Endodermal cell (in vitro differentiated cells): ENCODE measurements around the gene CYP1A1. TPM values are rescaled to one million over a fixed set of nuclear protein-coding genes. Genes with fewer than 3 reads are reported as not detected.

Experiments used
- DNase-seq: peaks from one replicate; pipeline ENCODE4 v3.0.0-alpha.2; 2017
- H3K27ac ChIP-seq: 2 replicates; pipeline ENCODE4 v1.5.1; 2013; ENCODE audit warnings: mild to moderate bottlenecking, low read depth, low read length, moderate library complexity
- H3K27me3 ChIP-seq: 2 replicates; pipeline ENCODE4 v1.6.1; 2013; ENCODE audit warnings: mild to moderate bottlenecking, low read length, moderate library complexity; ENCODE audit not compliant: insufficient read depth, control insufficient read depth, poor library complexity, severe bottlenecking
- H3K36me3 ChIP-seq: 2 replicates; pipeline ENCODE4 v1.7.0; 2013; ENCODE audit warnings: mild to moderate bottlenecking, low read length, moderate library complexity; ENCODE audit not compliant: control insufficient read depth, insufficient read depth
- H3K4me1 ChIP-seq: one replicate; pipeline ENCODE4 v1.7.0; 2013; ENCODE audit warnings: low read length; ENCODE audit not compliant: control insufficient read depth, insufficient read depth
- H3K4me3 ChIP-seq: 2 replicates; pipeline ENCODE4 v1.5.1; 2013; ENCODE audit warnings: mild to moderate bottlenecking, low read length, moderate library complexity
- H3K9ac ChIP-seq: 2 replicates; pipeline ENCODE4 v1.6.1; 2013; ENCODE audit warnings: mild to moderate bottlenecking, low read length, moderate library complexity; ENCODE audit not compliant: poor library complexity, severe bottlenecking; ENCODE audit errors: extremely low read depth
- H3K9me3 ChIP-seq: 2 replicates; pipeline ENCODE4 v1.6.1; 2013; ENCODE audit warnings: mild to moderate bottlenecking, low read length, moderate library complexity; ENCODE audit not compliant: control insufficient read depth
- H3K27ac Mint-ChIP-seq: 2 replicates; pipeline ENCODE4 v1.8.0; 2020; ENCODE audit warnings: mixed read lengths
- H3K27me3 Mint-ChIP-seq: 2 replicates; pipeline ENCODE4 v1.8.0; 2021; ENCODE audit warnings: mild to moderate bottlenecking, mixed read lengths; ENCODE audit not compliant: insufficient read depth
- H3K36me3 Mint-ChIP-seq: 2 replicates; pipeline ENCODE4 v1.8.0; 2020; ENCODE audit warnings: low read depth, mixed read lengths
- H3K4me1 Mint-ChIP-seq: 2 replicates; pipeline ENCODE4 v1.8.0; 2020; ENCODE audit warnings: mixed read lengths
- H3K4me3 Mint-ChIP-seq: 2 replicates; pipeline ENCODE4 v1.8.0; 2020; ENCODE audit warnings: mild to moderate bottlenecking, moderate library complexity, mixed read lengths
- H3K9me3 Mint-ChIP-seq: 2 replicates; pipeline ENCODE4 v1.8.0; 2020; ENCODE audit warnings: mild to moderate bottlenecking, mixed read lengths
- CTCF ChIP-seq: fragments of 200-600 bp; sonication (generic); conservative IDR thresholded peaks from 2 replicates; pipeline ENCODE4 v1.5.0; 2021; ENCODE audit warnings: antibody characterized with exemption, mild to moderate bottlenecking
- WGBS, 2 experiments: methylation state at CpG; one replicate each; pipeline versions ENCODE4 v1.1.5 to v1.1.7; 2013; ENCODE audit warnings: missing lambda C conversion rate in 2 of 2, mixed read lengths in 1 of 2; ENCODE audit not compliant: insufficient coverage in 1 of 2, insufficient read length in 1 of 2; 5-methylcytosine and 5-hydroxymethylcytosine counted together
- total RNA-seq, 2 donors: library from RNA; stranded (reverse); fragmentation: NEBNext Ultra II Directional in 1 of 2; extraction: Animal tissue kit (Norgen Biotek cat#: 25700) in 1 of 2; gene quantifications; 2 replicates in 1 of 2; 3 replicates in 1 of 2; pipeline ENCODE4 v1.2.1, GENCODE V29; 2021

CYP1A1 gene
- total RNA-seq, 2 donors from 2014 or later: not detected

- Histone ChIP-seq H3K27ac (no peak overlapping the region), H3K4me3 (peak overlapping the region; percentile 93)
- WGBS, 2 experiments: 40 to 67% methylated on average over 1 to 2 of the region's 2 CpGs
Measured at GRCh38 chr15:74696808-74697207, 28.5 kb downstream of the CYP1A1 start.

GRCh38 chr15:74696398-74696729 lies 29.0 kb downstream of the CYP1A1 start:
- WGBS, 2 experiments: 12 to 29% methylated on average over 5 to 10 of the region's 10 CpGs
- Mint-ChIP-seq H3K9me3 (no peaks in the 10 kb centered on the region), H3K4me1 (peaks cover 8% of the 10 kb centered on the region), H3K36me3 (no peaks in the 10 kb centered on the region), H3K4me3 (peak overlapping the region; percentile 98), H3K27me3 (peaks cover 29% of the 10 kb centered on the region), H3K27ac (peak overlapping the region; percentile 100)
- Histone ChIP-seq H3K4me3 (peak overlapping the region; percentile 93), H3K27me3 (peaks cover 30% of the 10 kb centered on the region), H3K27ac (no peak overlapping the region), H3K9me3 (no peaks in the 10 kb centered on the region), H3K36me3 (no peaks in the 10 kb centered on the region), H3K9ac (peak overlapping the region; percentile 90), H3K4me1 (no peaks in the 10 kb centered on the region)
- DNase-seq: no peak
- TF ChIP-seq CTCF: no peak

More at GRCh38 chr15:74696808-74697207, 28.5 kb downstream of the CYP1A1 start:
- no peaks in the 10 kb centered on the region for H3K36me3 Mint-ChIP-seq
- DNase-seq: no peak
- Histone ChIP-seq H3K9me3 (no peaks in the 10 kb centered on the region), H3K36me3 (no peaks in the 10 kb centered on the region), H3K27me3 (peaks cover 34% of the 10 kb centered on the region), H3K9ac (no peak overlapping the region), H3K4me1 (no peaks in the 10 kb centered on the region)
- TF ChIP-seq CTCF: no peak
- H3K4me3 Mint-ChIP-seq: peak overlapping the region; percentile 98
- H3K9me3 Mint-ChIP-seq: no peaks in the 10 kb centered on the region
- peaks cover 8% of the 10 kb centered on the region for H3K4me1 Mint-ChIP-seq
- peaks cover 34% of the 10 kb centered on the region for H3K27me3 Mint-ChIP-seq
- no peak overlapping the region for H3K27ac Mint-ChIP-seq

- H3K36me3 ChIP-seq: no peaks in the 10 kb centered on the region
Measured at GRCh38 chr15:74695597-74696397, 29.5 kb downstream of the CYP1A1 start, which contains the start of gene EDC3. TSS of gene EDC3 (minus strand) at chr15:74696024. CDS start at chr15:74675124, 20,900 bp downstream.

More at GRCh38 chr15:74695597-74696397, 29.5 kb downstream of the CYP1A1 start, which contains the start of gene EDC3:
- Mint-ChIP-seq H3K4me3 (peak within 1 kb of the TSS; percentile 98), H3K36me3 (peaks cover 3% of the 10 kb centered on the region), H3K27me3 (peaks cover 24% of the 10 kb centered on the region), H3K27ac (peak within 1 kb of the TSS; percentile 100), H3K4me1 (peaks cover 8% of the 10 kb centered on the region), H3K9me3 (no peaks in the 10 kb centered on the region)
- H3K27me3 ChIP-seq: peaks cover 24% of the 10 kb centered on the region
- H3K4me1 ChIP-seq: no peaks in the 10 kb centered on the region
- no peak for TF ChIP-seq CTCF
- H3K4me3 ChIP-seq: peak within 1 kb of the TSS; percentile 93
- peak within 1 kb of the TSS; percentile 90 for H3K9ac ChIP-seq
- WGBS, 2 experiments: 0 to 1% methylated on average over 22 to 46 of the region's 46 CpGs
- DNase-seq: peak; percentile 95
- no peaks in the 10 kb centered on the region for H3K9me3 ChIP-seq
- peak within 1 kb of the TSS; percentile 14 for H3K27ac ChIP-seq
